Activated CD8-positive, alpha-beta memory T cell treated with anti-CD3 and anti-CD28 coated beads for 24 hours (primary cell): ENCODE results near the gene ACSS2.

Experiments used
- DNase-seq: peaks from one replicate; pipeline ENCODE4 v3.0.0-alpha.2; 2020

Gene ACSS2, protein sequence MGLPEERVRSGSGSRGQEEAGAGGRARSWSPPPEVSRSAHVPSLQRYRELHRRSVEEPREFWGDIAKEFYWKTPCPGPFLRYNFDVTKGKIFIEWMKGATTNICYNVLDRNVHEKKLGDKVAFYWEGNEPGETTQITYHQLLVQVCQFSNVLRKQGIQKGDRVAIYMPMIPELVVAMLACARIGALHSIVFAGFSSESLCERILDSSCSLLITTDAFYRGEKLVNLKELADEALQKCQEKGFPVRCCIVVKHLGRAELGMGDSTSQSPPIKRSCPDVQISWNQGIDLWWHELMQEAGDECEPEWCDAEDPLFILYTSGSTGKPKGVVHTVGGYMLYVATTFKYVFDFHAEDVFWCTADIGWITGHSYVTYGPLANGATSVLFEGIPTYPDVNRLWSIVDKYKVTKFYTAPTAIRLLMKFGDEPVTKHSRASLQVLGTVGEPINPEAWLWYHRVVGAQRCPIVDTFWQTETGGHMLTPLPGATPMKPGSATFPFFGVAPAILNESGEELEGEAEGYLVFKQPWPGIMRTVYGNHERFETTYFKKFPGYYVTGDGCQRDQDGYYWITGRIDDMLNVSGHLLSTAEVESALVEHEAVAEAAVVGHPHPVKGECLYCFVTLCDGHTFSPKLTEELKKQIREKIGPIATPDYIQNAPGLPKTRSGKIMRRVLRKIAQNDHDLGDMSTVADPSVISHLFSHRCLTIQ

DNA sequence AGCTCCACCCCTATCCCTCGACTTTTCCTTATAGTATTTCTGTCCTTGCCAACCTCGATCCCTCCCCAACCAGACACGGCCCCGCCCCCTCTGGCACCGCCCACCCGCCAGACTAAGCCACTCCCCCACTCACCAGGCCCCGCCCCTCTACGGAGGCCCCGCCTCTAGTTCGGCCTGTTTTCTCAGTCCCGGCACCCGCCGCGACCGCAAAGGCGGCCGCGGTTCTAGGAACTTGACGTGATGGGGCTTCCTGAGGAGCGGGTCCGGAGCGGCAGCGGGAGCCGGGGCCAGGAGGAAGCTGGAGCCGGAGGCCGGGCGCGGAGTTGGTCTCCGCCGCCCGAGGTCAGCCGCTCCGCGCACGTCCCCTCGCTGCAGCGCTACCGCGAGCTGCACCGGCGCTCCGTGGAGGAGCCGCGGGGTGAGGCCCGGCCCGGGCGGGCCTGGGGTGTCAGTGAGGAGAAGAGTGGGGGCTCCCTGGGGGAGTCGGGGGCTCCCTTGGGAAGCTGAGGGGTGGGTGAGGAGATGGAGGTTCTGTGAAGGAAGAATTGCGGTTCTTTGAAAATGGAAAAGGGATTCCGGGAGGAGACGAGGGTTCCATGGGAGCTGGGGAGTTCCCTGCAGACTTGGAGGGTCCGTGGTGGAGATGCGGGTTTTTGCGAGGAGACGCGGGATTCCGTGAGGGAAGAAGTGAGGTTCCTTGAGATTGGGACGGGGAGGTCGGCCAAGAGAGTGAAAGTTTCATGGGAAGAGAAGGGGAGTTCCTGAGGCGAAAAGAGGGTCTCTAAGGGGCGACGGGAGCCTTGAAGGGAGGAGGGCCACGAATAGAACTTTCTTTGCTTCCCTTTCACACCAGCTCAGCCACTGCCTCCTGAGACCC lies at the start of gene ACSS2:
Gene ACSS2, plus strand, starts transcription at position 207 of the 877 bp plus-strand sequence. Its CDS starts 34 bp downstream, at position 241.
- peak; percentile 100 for DNase-seq

DNA sequence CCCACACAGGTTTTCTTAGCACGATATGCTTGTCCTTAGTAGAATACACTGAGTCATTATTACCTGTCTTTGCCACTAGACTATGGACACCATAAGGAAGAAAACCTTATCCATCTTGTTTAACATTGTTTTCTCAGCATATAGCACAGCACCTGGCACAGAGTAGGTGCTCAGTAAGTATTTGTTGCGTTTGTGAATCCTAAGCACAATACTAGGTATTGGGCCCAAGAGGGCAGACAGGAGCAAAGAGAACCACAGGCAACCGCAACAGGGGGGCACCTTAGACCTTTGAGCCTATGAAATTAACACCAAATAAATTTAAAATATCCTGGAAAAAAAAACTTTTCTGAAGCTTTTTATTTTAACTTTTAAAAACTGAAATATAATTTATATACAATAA lies 47.2 kb upstream of the ACSS2 start:
- no peak for DNase-seq

DNA sequence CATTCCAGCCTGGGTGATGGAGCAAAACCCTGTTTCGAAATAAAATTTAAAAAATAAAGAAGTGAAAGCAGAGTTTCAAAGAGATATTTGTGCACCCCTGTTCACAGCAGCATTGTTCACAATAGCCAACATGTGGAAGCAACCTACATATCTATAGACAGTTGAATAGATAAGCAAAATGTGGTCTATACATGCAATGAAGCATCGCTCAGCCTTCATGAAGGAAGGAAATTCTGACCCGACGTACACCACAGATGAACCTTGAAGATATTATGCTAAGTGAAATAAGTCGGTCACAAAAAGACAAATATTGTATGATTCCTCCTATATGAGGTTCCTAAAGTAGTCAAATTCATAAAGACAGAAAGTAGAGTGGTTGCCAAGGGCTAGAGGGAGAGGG lies 44.5 kb upstream of the ACSS2 start:
- DNase-seq = no peak

DNA sequence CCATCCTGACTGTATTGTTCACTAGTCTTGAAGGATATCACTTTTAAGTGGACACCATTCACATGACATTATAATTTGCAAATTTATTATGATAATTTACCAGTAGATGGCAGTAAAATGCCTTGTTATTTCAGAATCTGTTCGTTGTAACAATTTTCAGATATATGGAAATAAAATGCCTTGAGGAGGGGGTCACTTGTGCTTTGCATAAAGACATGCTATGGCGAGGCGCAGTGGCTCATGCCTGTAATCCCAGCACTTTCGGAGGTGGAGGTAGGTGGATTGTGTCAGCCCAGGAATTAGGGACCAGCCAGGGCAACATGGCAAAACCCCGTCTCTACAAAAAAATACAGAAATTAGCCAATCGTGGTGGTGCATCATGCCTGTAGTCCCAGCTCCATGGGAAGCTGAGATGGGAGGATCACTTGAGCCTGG lies 41.9 kb upstream of the ACSS2 start:
- DNase-seq = no peak

DNA sequence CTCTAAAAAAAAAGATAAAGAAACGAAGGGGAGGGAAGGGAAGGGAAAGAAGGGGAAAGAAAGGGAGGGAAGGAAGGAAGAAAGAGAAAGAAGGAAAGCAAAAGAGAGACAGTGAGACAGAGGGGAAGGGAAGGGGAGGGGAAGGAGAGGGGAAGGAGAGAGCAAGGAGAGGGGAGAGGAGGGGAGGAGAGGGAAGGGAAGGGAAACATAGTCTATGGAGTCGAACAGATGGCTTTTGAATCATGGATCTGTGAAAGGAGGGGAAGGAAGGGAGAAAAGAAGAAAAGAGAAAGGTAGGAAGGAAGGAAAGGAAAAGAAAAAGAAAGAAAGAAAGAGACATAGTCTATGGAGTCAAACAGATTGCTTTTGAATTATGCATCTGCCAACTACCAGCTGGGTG lies 34.3 kb upstream of the ACSS2 start:
- no peak for DNase-seq

DNA sequence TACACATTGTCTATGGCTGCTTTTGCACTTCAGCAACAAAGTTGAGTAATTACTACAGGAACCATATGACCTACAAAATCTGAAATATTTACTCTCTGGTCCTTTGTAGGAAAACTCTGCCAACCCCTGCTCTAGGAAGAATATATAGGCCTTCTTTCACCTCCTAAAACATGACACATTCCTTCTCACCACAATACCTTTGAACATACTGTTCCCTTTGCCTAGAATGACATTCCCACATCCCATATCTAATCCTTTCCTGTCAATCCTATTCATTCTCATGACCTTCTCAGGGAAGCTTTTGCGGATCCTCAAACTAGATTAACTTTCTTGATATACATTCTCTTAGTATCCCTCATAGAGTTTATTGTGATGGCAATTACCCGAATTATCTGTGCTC lies 33.0 kb upstream of the ACSS2 start:
- DNase-seq = no peak

DNA sequence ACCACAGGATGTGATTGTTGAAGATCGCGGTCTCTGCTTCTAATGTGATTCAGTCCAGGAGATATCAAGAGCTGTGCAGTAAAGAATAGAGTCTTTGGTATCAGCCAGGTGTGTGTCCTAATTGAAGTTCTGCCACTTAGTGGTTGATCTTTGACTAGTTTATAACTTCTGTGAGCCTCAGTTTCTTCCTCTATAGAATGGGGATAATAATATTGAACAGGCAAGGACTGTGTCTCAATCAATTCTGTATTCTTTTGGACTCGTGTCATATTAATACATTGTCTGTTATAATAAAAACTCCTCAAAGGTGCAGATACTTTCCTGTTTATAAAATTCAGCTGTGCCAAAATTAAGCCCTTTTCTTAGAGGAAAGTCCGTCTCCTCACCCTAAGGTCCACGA lies 27.8 kb upstream of the ACSS2 start:
- no peak for DNase-seq

DNA sequence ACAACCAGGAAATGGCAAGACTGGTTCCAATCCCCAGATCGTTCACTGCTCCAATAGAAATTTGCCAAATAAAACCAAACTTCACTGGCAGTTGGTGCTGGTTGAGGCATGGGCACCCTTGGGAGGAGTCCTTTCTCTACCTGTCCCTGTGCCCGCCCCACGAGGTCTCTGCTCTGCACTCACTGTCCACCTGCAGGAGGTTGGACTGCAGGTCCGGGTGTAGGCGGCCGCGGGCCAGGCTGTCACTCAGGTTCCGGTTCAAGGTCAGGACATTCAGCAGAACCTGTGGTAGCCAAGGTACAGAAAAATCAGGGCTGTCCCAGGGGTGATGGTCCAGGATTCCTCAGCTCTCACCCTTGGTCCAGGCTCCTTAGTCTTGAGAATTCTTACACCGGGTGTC lies 26.6 kb upstream of the ACSS2 start:
- DNase-seq = no peak

DNA sequence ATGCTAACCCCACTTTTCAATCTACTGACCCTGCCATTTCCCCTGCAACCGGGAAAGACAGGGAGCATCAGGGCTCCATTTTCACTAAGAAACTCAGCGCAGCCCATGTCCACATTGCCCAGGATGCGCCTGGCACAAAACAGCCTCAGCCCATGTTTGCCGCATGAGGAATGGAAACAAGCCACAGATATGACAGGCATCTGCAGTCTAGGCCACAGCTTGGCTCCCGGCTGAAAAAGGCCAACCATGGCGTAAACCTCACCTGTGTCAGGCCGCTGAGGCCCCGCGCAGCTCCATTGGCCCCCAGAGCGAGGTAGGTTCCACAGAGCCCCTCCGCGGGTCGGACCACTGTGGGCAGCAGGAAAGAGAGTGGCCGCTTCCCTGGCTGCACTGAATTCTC lies 25.4 kb upstream of the ACSS2 start:
- no peak for DNase-seq

DNA sequence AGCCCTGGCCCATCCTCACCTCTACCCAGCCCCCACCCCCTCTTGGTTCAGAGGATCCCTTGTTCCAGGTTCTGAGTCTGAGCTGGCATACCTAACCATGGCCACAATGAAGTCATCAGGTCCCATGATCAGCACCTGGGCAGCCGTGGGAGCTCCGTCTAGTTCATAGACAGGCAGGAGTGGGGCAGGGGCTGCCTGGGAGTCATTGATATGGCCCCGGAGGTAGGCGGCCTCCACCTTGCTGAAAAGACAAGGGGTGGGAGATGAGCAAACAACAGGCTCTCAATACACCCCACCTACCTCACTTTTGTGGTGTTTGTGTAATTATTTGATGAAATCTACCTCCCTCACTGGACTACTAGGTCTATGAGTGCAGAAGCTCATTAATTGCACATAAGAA lies 24.1 kb upstream of the ACSS2 start:
- DNase-seq = no peak

DNA sequence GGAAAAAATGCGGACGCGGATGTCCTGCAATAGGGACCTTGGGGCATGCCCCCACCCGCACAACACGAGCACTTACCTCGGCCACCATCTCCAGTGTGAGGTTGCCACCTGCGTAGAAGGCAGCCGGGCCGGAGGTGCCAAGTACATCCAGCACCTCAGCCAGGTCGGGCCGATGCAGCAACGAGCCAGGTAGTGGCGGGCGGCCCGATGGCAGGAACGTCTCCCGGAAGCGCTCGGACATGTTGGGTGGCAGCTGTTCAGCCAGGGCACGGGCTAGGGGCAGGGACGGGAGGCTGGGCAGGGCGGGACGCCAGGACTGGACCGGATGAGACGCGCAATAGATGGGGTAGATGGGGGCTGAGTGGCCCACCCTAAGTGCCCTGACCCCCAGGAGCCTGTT lies 17.0 kb upstream of the ACSS2 start:
- DNase-seq = peak; percentile 42

DNA sequence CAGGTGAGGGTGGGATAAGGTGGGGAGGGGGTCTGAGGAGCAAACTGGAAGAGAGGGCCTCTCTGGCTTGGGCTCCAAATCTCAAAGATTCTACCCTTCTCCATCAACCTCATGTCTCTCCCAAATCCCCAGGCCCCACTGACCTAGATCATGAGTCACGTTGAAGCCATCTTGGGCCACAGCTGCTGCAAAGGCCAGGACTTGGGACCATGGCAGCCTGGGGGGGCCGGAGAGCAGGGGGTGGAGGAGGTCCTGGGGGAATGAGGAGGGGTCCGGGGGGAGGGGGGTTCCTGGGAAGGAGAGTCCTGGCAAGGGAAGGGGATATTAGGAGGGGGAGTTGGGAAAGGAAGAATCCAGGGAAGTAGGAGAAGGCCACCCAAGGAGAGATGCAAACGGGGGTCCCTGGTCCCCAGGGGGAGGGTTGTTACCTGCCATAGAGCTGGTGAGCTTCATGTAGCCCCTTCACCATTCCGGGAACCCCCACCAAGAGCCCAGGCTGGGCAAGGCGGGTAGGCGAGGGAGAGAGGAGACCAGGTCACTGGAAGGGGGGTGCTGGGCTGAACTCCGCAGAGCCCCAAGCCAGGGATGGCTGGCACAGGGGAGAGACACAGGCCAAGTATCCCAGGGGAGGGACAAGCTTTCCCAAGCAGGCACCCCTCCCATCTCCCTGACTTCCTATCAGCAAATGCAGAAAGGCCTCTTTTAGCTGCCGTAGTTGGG lies 16.4 kb upstream of the ACSS2 start:
- DNase-seq = peak; percentile 37

DNA sequence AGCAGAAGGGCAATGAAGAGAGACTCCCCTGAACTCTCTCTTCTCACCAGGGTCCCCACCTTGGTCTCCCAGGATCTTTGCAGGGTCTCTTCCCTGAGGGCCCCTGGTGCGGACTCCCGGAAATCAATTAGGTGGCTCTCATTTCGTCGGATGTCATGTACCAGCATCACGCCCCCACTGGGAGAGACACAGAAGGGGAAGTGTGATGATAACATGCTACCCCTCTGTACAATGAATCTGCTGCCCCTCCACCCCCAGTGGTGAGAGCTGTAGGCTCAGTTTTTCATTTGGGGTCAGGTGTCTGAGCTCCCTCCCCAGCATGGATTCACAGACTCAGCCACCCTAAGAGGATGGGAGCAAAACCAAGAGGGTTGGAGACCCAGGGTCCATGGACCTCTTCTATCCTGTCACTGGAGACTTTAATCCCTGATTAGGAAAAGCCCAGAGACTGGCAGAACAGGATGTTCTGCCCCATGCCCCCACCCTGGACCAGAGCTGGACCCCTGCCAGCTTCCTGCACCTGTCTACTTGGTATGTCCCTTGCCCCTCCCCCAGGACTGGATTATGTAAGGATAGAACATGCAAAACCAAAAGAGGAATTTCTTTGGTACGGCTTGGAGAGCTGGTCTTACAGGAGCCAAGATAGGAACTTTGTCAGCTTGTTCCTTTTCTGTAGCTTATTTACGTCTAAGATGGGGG lies 14.9 kb upstream of the ACSS2 start:
- DNase-seq = peak; percentile 26

DNA sequence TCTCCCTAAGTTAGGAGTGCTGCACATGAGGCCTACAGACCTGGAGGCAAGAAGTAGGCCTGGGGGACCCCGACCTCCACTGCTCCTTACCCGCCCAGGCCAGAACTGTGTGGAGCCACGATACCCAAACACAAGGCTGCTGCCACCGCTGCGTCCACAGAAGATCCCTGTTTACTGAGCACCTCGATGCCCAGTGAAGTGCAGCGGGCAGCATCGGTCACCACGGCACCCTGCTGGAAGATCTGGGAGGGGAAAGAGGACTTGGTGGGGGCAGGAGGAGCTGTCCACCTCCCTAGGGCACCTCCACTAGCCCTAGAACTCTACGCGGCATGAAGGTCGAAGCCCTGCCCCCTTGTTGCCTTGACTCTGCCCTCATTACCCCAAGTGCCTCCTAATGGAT lies 13.7 kb upstream of the ACSS2 start:
- peak; percentile 38 for DNase-seq

DNA sequence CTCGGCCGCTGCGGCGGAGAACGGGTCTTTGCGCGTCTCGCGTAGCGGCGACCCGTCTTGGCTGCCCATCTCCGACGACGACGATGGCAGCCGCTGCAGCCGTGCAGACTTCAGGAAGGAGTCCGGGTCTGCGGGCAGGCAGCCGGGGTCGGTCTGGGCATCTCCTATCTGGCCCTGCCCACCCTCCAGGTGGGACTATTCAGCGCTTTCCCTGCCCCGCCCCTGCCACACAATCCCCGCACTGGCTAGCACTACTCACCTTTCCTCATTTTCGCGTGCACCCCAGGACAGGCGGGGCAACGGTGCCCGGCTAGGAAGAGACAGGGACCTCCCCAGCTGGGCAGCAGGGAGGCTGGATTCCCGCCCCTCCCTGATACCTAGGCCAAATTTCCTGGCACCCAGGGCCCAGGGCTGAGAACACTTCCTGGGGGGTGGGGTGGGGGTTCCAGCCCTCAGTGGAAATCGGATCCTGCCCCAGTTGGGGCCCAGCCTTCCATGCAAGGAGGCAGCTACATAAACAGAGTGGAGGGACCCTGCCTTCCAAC lies 12.9 kb upstream of the ACSS2 start:
- DNase-seq = peak; percentile 28

DNA sequence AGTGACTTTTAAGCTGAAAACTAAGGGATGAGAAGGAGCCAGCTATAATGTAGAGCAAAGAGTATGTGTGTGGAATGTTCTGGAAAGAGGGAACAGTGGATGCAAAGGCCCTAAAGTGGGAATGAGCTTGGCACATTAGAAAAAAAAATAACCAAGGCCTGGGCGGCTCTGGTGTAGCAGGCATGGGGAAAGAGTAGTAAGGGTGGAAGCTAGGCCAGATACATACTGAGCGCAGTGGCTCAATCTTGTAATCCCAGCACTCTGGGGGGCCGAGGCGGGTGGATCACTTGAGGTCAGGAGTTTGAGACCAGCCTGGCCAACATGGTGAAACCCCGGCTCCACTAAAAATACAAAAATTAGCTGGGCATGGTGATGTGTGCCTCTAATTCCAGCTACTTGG lies 12.2 kb upstream of the ACSS2 start:
- peak; percentile 17 for DNase-seq

DNA sequence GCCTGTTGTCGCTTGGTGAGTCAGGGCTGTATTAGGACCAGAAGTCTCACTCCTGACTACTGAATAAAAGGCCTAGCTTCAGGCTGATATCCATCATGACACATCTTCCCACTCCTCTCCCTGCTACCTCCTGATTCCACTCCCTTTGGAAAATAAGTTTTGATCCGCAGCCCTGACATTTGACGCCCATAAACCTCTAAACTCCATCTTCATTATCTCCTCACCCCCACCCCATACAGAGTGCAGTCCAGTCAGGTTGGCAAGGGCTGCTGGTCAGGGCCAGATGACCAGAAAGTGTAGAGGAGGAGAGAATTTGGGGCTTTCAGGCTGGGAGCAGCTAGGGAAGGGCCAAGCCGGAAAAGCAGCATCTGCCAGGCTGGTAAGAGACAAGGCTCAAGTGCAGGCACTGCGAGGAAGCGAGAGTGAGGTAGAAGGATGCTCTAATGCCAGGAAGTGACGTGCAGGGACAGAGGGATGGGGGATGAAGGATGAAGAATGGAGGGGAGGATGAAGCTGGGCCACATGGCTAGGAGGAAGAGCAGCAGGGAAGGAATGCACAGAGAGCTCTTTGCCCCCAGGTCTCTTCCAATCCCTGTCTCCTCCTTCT lies 5.0 kb upstream of the ACSS2 start:
- DNase-seq = peak; percentile 54

DNA sequence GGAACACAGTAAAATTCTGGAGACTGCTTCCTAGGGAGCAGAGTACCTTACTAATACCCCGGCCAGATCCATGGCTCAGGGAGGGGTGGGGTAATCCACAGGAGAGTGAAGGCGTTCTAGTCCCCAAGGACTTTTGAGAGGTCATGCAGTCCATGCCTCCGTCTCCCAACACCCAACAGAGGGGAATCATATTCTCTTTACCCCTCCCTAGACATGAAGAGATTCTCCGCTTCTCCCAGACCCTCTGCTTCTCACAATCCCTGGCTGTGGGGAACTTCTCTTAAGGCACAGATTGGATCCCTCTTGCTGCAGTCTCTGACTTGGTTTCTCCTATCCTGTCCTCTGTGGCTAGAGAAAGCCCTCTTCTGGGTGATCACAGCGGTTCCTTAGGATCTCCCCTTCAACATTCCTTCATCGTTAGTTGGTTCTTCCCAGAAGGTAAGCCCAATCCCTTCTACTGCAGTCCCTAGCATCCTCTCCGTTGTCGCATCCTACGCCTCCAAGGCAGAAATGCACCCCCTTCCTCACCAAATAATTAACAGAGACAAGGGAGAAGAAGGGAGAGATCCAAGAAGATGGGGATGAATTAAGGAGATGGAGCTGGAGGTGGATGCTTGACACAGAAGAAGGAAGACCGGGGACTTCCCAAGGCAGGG lies 4.3 kb upstream of the ACSS2 start:
- DNase-seq = peak; percentile 60

DNA sequence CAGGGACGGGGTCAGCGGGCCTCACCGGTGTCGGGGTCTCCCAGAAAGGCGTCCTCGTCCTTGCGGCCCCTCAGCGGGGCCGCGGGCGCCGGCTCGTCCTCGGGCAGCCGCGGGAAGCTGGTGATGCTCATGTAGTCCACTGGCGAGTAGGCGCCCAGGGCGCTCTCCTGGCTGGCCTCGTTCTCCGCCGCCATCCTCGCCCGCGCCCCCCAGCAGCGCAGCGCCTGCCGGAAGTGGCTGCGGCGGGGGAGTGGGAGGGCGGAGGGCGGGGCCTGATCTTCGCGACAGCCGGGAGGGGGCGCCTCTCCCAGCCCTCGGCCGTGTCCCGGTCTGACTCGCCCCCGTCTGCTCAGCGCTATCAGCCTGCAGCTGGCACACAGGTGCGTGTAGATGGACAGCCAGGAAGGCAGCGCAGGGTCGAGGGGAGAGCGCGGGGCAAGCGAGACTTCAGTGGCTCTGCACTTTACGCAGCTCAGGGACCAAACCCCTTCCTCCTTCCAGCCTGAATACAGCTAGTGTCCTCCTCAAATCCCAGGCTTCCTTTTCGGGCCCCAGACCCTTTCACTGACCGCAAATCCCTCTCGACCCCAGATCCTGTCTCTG lies 3.7 kb upstream of the ACSS2 start, which contains the start of gene GGT7:
Gene GGT7, minus strand, starts transcription at position 235 of the 603 bp plus-strand sequence. Its CDS starts 41 bp downstream, at position 194.
- peak; percentile 95 for DNase-seq

DNA sequence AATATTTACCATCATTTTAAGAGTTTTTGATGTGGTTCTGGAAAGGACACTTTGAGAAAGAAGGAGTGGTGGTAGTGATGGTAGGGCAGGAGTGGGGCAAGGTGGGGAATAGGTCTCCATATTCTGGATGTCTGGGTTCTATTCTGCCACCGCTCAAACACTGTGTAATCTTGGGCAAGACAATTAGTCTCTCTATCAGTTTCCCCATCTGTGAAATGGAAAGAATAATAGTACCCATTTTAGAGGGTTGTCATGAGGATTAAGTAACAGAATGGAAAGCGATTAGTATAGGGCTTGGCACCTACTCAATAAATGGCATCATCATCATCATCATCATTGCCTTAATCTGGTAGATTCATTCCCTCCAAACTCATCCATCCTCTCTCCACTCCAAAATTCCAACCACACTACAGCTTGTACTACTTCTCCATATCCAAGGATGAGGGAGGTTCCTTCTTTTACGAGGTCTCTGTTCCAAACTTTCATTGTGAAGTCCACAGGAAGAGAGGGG lies 2.8 kb upstream of the ACSS2 start:
- DNase-seq = no peak
